Ishikawa (cell line): ENCODE measurements around the gene CAPN5.

Experiments
- CREB1 ChIP-seq: IDR thresholded peaks from 2 replicates; pipeline ENCODE4 v1.6.1; 2012; ENCODE audit warnings: low read depth
- FOXM1 ChIP-seq: IDR thresholded peaks from 2 replicates; pipeline ENCODE4 v1.6.1; 2012; ENCODE audit warnings: low read depth, borderline replicate concordance
- NFIC ChIP-seq: IDR thresholded peaks from 2 replicates; pipeline ENCODE4 v1.6.1; 2012
- TCF12 ChIP-seq: IDR thresholded peaks from 2 replicates; pipeline ENCODE4 v1.6.1; 2012; ENCODE audit warnings: low read depth

GRCh38 chr11:77122576-77123212 is 55.9 kb downstream of the CAPN5 start:
- TF ChIP-seq TCF12 (no peak), FOXM1 (no peak), CREB1 (no peak), NFIC (no peak)
